Panc1 (cell line): ENCODE data around the gene DEK.

Experiments
- POLR2AphosphoS5 ChIP-seq: IDR thresholded peaks from 2 replicates; pipeline ENCODE4 v1.6.1; 2012; ENCODE audit warnings: mild to moderate bottlenecking, low read depth, low read length, moderate library complexity
- REST ChIP-seq, 2 experiments: IDR thresholded peaks; 2 replicates each; pipeline ENCODE4 v1.6.1; 2011 to 2012; ENCODE audit warnings: low read depth in 2 of 2, control low read depth in 1 of 2, low read length in 1 of 2, mild to moderate bottlenecking in 1 of 2, moderate library complexity in 1 of 2; ENCODE audit not compliant: insufficient read depth in 1 of 2
- TF ChIP-seq, protein P1 (sequence below): fragments of 450-650 bp; IDR thresholded peaks from 2 replicates; pipeline ENCODE4 v1.5.1; 2017; ENCODE audit warnings: mild to moderate bottlenecking

- TF ChIP-seq, protein P1, sequence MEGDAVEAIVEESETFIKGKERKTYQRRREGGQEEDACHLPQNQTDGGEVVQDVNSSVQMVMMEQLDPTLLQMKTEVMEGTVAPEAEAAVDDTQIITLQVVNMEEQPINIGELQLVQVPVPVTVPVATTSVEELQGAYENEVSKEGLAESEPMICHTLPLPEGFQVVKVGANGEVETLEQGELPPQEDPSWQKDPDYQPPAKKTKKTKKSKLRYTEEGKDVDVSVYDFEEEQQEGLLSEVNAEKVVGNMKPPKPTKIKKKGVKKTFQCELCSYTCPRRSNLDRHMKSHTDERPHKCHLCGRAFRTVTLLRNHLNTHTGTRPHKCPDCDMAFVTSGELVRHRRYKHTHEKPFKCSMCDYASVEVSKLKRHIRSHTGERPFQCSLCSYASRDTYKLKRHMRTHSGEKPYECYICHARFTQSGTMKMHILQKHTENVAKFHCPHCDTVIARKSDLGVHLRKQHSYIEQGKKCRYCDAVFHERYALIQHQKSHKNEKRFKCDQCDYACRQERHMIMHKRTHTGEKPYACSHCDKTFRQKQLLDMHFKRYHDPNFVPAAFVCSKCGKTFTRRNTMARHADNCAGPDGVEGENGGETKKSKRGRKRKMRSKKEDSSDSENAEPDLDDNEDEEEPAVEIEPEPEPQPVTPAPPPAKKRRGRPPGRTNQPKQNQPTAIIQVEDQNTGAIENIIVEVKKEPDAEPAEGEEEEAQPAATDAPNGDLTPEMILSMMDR, result no peak
- no peak for TF ChIP-seq POLR2AphosphoS5
- no peak for TF ChIP-seq REST (IDR thresholded peaks at IDR 0.05; ENCODE audit: insufficient read depth in 1 of 2, low read depth in 2 of 2, low read length in 1 of 2)
Measured at GRCh38 chr6:18235524-18235923, 28.8 kb downstream of the DEK start.
